ENCODE measurements around the gene CPOX. TPM values are rescaled to one million over a fixed set of nuclear protein-coding genes. Genes with fewer than 3 reads are reported as not detected.

The CPOX gene
- total and polyA plus RNA-seq, 10 of the 15 experiments (the other 5 are each of a cell fraction or from before 2014, with no cell fraction given): 40.7 to 72.6 (median 64.5) TPM

DNA sequence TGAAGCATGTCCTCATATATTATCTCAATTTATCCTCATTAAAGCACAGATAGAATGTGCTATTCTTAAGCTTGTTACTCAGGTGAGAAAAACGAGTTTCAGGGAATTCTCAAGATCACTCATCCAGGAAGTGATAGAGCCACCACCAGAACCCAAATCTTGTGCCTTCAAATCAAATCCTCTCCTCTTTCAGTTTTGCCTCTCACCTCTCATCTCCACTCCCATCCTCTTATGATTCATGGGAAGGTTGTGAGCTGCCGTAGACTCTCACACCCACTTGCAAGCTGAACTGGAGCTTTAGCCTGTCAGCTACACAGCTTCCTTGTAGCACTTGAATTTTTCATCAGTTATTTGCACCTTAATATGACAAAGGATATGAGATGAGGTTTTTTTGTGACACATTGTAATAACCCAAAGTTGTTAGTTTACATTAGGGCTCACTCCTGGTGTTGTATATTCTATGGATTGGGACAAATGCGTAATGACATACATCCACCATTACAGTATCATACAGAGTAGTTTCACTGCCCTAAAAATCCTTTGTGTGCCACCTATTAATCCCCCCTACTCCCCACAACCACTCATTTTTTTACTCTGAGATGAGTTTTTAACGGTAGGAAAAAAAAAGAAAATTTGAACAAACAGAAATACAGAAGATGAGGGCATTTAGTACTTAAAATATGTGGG is 35.9 kb downstream of the CPOX start (continued):
- TF ChIP-seq, protein P1, sequence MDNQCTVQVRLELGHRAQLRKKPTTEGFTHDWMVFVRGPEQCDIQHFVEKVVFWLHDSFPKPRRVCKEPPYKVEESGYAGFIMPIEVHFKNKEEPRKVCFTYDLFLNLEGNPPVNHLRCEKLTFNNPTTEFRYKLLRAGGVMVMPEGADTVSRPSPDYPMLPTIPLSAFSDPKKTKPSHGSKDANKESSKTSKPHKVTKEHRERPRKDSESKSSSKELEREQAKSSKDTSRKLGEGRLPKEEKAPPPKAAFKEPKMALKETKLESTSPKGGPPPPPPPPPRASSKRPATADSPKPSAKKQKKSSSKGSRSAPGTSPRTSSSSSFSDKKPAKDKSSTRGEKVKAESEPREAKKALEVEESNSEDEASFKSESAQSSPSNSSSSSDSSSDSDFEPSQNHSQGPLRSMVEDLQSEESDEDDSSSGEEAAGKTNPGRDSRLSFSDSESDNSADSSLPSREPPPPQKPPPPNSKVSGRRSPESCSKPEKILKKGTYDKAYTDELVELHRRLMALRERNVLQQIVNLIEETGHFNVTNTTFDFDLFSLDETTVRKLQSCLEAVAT (IDR thresholded peaks at IDR 0.05): peak; percentile 68
- TF ChIP-seq RAD51 (IDR thresholded peaks at IDR 0.05): no peak
- no peak for TF ChIP-seq ASH2L (IDR thresholded peaks at IDR 0.05; ENCODE audit: borderline replicate concordance, low read depth)
- no peak for TF ChIP-seq NFXL1 (IDR thresholded peaks at IDR 0.05; ENCODE audit: borderline replicate concordance)
- peak; percentile 77 for TF ChIP-seq MTA2 (IDR thresholded peaks at IDR 0.05; ENCODE audit: low read depth)
- 0 out of 2 replicates have a peak, but pooled peaks have one; percentile 20 for TF ChIP-seq TBL1XR1 (IDR thresholded peaks at IDR 0.05; ENCODE audit: low read depth, low read length)
- TF ChIP-seq, protein P2, sequence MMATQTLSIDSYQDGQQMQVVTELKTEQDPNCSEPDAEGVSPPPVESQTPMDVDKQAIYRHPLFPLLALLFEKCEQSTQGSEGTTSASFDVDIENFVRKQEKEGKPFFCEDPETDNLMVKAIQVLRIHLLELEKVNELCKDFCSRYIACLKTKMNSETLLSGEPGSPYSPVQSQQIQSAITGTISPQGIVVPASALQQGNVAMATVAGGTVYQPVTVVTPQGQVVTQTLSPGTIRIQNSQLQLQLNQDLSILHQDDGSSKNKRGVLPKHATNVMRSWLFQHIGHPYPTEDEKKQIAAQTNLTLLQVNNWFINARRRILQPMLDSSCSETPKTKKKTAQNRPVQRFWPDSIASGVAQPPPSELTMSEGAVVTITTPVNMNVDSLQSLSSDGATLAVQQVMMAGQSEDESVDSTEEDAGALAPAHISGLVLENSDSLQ (IDR thresholded peaks at IDR 0.05): peak; percentile 50; the same call in 1 of the 2 replicates
- TF ChIP-seq MYB (IDR thresholded peaks at IDR 0.05; ENCODE audit: borderline replicate concordance, low read depth, low read length): no peak
- TF ChIP-seq MXI1 (IDR thresholded peaks at IDR 0.05; ENCODE audit: low read depth, low read length): peak; percentile 70; the same call in 1 of the 2 replicates
- TF ChIP-seq, protein P3, sequence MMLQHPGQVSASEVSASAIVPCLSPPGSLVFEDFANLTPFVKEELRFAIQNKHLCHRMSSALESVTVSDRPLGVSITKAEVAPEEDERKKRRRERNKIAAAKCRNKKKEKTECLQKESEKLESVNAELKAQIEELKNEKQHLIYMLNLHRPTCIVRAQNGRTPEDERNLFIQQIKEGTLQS (IDR thresholded peaks at IDR 0.05; ENCODE audit: borderline replicate concordance, extremely low read depth, low read depth, low read length): no peak
- TF ChIP-seq HDAC2 (IDR thresholded peaks at IDR 0.05): no peak
- TF ChIP-seq GATAD2B (conservative IDR thresholded peaks at IDR 0.05; ENCODE audit: low read depth): peak; percentile 66
- peak; percentile 72 for TF ChIP-seq POLR2AphosphoS5 (IDR thresholded peaks at IDR 0.05; ENCODE audit: low read length)
- TF ChIP-seq PAX8 (IDR thresholded peaks at IDR 0.05): no peak
- peak; percentile 63; the same call in 1 of the 2 replicates for TF ChIP-seq POLR2A (IDR thresholded peaks at IDR 0.05; ENCODE audit: low read depth, low read length)
- TF ChIP-seq JUNB (IDR thresholded peaks at IDR 0.05): peak; percentile 76
- peak; percentile 61; the same call in 1 of the 2 replicates for TF ChIP-seq HDGF (IDR thresholded peaks at IDR 0.05)
- TF ChIP-seq, protein P4, sequence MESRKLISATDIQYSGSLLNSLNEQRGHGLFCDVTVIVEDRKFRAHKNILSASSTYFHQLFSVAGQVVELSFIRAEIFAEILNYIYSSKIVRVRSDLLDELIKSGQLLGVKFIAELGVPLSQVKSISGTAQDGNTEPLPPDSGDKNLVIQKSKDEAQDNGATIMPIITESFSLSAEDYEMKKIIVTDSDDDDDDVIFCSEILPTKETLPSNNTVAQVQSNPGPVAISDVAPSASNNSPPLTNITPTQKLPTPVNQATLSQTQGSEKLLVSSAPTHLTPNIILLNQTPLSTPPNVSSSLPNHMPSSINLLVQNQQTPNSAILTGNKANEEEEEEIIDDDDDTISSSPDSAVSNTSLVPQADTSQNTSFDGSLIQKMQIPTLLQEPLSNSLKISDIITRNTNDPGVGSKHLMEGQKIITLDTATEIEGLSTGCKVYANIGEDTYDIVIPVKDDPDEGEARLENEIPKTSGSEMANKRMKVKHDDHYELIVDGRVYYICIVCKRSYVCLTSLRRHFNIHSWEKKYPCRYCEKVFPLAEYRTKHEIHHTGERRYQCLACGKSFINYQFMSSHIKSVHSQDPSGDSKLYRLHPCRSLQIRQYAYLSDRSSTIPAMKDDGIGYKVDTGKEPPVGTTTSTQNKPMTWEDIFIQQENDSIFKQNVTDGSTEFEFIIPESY (IDR thresholded peaks at IDR 0.05): no peak
- TF ChIP-seq TCF3 (IDR thresholded peaks at IDR 0.05; ENCODE audit: borderline replicate concordance, insufficient read depth, low read depth, low read length): no peak
- TF ChIP-seq, protein P5, sequence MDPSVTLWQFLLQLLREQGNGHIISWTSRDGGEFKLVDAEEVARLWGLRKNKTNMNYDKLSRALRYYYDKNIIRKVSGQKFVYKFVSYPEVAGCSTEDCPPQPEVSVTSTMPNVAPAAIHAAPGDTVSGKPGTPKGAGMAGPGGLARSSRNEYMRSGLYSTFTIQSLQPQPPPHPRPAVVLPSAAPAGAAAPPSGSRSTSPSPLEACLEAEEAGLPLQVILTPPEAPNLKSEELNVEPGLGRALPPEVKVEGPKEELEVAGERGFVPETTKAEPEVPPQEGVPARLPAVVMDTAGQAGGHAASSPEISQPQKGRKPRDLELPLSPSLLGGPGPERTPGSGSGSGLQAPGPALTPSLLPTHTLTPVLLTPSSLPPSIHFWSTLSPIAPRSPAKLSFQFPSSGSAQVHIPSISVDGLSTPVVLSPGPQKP (IDR thresholded peaks at IDR 0.05; ENCODE audit: low read depth, low read length): no peak
- TF ChIP-seq CREM (IDR thresholded peaks at IDR 0.05; ENCODE audit: low read depth): no peak
- TF ChIP-seq ZNF217 (IDR thresholded peaks at IDR 0.05): no peak
- no peak for TF ChIP-seq SIX5 (IDR thresholded peaks at IDR 0.05; ENCODE audit: low read depth, low read length, severe bottlenecking)
- TF ChIP-seq BCL11A (IDR thresholded peaks at IDR 0.05; ENCODE audit: low read depth, low read length): peak; percentile 54
- TF ChIP-seq SMAD5 (IDR thresholded peaks at IDR 0.05; ENCODE audit: low read depth): peak; percentile 78; the same call in 1 of the 2 replicates
- TF ChIP-seq EZH2 (IDR thresholded peaks at IDR 0.05; ENCODE audit: borderline replicate concordance, control insufficient read depth, low read depth, low read length): no peak
- TF ChIP-seq FOXK2 (IDR thresholded peaks at IDR 0.05): no peak
- no peak for TF ChIP-seq HCFC1 (IDR thresholded peaks at IDR 0.05; ENCODE audit: low read length)

Measured in GM12878 (cell line).